Fibroblast of peridontal ligament (primary cell): ENCODE results near the gene FAM241B.

Experiments
- DNase-seq: peaks from one replicate; pipeline ENCODE4 v3.0.0-alpha.2; 2010; ENCODE audit errors: extremely low read depth

Gene FAM241B

DNA sequence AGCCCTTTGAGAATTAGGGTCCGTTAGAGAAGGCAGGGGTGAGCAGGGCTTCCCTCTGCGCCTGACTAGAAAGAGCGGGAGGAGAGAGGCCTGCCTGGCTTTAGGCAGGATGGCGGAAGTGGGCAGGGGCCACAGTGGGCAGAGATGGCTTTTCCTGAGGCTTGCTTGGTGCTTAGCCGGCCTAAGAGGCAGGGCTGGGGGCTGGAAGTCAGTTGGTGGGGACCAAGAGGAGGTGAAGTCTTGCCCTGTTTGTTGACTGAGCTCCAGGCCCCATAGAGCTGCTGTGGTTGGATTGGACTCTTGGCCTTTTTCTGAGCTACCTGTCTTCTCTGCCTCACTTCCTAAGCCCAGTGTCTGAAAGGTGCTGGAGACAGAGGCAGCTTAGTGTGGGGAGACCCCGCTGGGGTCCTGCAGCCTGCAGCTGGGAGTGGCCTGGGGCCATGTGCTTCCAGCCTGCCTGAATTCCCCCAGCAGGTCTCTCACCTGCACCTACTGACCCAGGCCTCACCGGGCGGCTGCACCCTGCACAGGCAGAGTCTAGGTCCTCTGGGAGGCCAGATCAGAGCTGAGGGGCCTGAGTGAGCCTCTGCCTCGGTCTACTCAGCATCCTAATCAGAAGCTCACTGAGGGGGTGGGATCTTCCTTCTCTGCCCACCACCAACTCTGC, 4.8 kb downstream of the FAM241B start:
- DNase-seq, result no peak

DNA sequence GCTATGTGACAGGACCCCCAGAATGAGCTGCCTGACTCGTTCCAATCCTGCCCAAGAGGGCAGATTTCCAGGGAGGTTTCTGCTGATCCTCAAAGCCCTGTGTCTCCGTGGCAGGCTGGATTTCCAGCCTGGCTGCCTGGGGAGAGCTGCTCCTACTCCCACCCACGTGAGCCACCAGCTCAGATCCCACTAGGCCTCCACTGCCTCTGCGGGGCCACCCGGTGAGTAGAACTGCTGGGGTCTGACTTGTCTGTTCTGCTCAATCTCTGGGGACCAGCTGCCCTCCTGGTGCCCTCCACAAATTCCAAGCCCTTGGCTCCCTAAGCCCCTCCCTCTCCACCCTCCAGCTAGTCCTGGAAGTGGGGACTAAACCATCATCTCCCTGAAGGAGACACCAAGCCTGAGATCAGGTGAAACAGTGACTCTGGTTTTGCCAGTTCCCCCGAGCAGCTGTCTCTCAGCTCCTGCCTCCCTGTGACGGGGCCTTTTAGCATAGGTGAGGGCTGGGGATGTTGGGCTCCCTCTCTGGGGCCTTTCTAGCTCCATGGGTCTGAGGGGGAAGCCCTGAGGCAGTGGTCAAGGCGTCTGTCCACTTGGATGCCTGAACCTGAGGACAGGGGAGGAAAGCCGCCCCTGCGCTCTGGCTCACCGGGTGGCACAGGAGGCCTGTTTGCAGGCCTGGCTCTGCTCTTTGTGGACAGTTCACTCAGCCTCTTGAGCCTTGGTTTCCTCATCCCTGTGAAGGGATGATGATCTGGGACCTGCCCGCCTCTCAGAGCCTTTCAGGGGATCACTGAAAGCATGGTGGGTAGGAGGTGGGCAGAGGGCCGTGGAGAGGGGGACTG, 5.6 kb downstream of the FAM241B start:
- no peak for DNase-seq

GRCh38 chr10:69636273-69636575, 6.2 kb downstream of the FAM241B start:
- no peak for DNase-seq

DNA sequence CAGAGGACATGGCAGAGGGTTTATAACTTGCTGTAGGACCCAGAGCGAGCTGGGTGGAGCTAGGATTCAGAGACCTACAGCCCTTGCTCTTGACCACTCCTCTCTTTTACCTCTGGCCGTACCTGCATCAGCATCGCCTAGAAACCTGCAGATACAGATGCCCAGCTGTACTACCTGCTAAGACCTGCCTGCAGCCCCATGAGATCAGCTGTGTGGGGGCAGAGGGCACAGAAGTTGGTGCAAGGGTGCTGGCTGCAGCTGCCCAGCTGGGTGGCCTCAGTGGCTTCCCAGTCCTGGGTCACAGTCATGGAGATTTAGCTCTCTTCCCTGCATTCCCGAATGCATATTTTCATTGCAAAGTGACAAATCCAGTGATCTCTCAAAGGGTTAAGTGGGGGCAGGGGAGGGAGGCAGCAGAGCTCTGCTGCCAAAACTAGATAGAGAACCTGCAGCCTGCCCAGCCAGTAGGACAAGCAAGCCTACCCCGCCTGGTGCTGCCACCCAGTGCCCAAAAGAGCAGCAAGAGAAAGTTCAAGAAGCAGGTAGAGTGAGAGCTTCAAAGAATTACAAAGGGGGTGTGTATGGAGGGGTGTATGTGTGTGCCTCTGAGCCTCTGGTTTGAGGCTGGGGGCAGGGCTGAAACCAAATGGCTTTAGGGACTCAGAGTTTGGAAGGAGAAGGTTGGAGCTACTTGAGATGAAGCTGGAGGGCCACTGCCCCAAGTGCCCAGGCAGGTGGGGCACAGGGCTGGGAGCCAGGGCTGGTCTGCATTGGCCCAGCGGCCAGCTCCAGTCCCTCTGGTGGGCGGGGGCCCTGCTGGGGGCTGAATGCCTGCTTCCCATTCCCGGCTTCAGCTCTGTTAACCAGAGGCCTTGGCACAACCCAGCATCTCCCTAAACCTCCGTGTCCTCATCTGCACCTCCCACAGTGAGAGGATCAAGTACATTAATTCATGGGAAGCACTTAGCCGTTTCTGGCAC, 6.9 kb downstream of the FAM241B start:
- no peak for DNase-seq

GRCh38 chr10:69638642-69639041, 8.6 kb downstream of the FAM241B start:
- no peak for DNase-seq

DNA sequence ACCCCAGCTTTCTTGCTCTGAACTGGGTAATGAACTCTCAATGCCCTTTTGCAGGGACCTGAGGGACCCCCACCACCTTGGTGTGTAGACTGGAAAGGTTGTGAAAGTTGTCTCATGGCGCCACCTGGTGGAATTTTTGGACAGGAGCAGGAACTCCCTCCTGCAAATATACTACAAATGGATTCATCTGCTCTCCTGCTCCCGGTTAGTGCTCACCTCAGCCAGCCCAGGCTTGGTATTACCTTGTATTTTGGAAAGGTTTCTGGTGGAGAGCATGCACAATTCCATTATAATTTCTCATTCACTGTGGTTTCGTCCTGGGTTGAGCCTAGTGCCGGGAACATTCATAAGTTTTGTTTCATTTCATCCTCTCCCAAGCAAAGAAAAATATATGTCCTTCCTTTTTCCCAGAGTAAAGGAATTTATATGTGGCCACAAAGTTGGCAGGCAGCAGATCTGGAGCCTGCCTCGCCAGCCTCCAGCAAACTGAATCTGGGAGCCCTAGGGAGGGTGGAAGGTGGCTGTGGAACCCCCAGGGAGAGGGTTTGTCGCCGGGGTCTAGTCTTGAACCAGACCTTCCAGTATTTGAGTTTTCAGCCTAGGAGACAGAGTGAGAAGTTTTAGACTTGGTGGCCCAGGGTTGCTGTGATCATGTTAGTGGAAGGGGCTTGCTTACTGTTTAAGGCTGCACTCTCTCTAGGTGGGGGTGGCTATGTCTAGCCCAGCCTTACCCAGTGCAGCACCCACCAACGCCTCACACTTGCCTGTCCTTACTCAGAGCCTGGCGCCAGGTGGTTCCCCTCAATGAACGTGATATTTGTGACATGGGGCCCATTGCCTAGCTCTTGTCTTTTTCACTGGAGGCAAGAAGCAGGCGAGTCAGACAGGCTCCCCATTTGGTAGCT, 9.5 kb downstream of the FAM241B start:
- DNase-seq, result peak; percentile 74

- DNase-seq, result no peak
Observed at GRCh38 chr10:69640196-69640980, 10.3 kb downstream of the FAM241B start.

GRCh38 chr10:69641261-69641980, 11.4 kb downstream of the FAM241B start:
- DNase-seq, result no peak

DNA sequence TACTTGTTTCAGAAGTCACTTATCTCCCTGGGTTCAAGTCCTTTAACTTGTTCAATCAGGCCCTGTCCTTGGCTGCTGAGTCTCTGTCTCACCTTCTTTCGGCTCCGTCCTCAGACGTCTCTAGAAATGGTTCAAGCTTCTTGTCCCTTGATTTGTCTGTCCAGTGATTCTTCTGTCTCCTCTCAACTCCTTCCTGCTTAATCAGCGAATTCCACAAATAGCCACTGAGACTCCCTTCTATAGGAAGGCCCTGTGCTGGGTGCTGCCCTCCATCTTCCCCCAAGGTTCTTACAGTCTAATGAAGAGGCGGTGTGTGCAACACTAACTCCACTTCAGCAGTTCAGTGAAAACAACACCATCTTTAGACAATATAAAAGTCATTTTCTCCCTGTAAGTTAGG, 12.7 kb downstream of the FAM241B start:
- DNase-seq, result no peak

- no peak for DNase-seq
Observed at GRCh38 chr10:69643779-69644657, 14.0 kb downstream of the FAM241B start.

DNA sequence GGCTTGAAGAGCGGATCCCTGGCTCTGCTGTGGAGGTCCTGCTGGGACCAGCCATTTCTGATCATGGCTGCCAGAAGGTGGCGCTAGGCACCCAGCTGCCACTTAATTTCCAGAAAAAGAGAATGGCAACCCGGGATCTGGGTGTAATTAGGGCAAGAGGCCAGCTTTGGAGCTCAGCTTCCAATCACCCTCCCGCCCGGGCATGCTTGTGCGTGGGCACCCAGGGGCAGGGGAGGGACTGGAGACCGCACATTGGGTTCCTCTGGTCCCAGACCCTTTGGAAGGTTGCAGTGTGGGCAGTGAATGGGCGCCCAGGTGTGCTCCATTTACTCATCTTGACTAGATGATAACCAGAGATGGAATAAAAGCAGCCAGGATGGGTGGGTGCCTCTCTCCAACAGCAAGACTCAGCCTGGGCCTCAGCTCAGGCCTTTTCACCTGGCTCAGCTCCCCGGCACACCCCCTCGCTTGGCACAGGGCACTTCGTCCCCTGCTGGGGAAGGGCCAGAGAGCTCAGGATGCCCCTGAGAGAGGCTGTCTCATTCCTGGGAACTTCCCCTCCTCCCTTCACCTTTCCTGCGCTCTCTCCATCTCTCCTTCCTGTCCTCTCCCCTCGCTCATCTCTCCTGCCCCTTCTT, 14.7 kb downstream of the FAM241B start:
- peak; percentile 59 for DNase-seq

DNA sequence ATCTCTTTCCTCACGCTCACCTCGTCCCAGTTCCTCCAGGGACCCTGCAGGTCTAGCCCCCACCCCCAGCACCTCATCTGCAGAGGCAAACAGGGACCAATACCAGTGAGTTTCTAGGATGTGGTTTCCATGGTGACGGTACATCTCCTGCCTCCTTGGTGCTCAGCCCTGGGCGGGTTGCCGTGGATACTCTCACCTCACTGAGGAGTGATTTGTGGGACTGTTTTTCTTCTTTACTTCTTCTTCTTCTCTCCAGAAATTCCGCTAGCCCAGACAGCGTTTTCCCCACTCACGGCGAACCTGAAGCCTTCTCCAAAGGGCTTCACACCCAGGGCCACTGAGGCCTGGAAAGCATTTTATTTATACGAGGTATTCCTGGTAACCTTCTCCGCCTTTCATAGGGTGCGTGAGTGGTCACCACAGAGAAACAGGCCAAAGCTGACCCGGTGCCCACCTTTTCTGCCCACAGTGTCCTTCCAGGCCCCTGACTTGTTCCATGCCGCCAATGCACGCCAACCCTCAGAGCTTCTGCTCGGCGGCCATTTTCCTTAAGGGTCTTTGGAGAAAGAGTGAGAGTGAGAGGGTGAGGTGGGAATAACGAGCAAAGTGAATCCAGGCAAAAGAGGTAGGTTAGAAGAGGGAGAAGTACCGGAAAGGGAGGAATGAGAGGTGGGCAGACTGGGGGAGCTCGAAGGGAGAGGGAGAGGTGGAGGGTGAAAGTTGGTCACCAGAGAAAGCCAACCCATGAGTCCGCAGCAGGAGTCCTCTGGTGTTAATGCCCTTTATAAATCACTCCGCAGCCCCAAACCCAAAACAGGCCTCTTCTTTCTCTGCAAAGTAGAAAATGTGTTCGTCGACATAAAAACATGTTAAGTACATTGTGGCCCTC, 15.5 kb downstream of the FAM241B start:
- no peak for DNase-seq

GRCh38 chr10:69646185-69647060, 16.4 kb downstream of the FAM241B start:
- DNase-seq, result no peak

GRCh38 chr10:69647126-69647525, 17.1 kb downstream of the FAM241B start:
- DNase-seq, result no peak

GRCh38 chr10:69647819-69648218, 17.8 kb downstream of the FAM241B start:
- no peak for DNase-seq

- no peak for DNase-seq
Observed at GRCh38 chr10:69648461-69648860, 18.4 kb downstream of the FAM241B start.
